ENCODE measurements around the gene GSK3B. TPM values are rescaled to one million over a fixed set of nuclear protein-coding genes. Genes with fewer than 3 reads are reported as not detected.

GSK3B gene
- total RNA-seq, 1 experiment from 2014 or later, result 56.6 TPM

GRCh38 chr3:119913021-119913420, 181.2 kb downstream of the GSK3B start:
- no peak for DNase-seq (ENCODE audit: low spot score)
- CTCF ChIA-PET, result no interaction called here
- Histone ChIP-seq H3K27me3 (replicated peaks; ENCODE audit: insufficient read depth, low read depth, low read length, poor library complexity) (no peaks in the 10 kb centered on the region), H3K4me1 (ENCODE audit: insufficient read depth, low read length, poor library complexity, severe bottlenecking) (no peaks in the 10 kb centered on the region), H3K4me3 (ENCODE audit: low read depth, low read length, poor library complexity, severe bottlenecking) (no peak overlapping the region), H3K9me3 (ENCODE audit: low read depth, low read length, poor library complexity, severe bottlenecking) (no peaks in the 10 kb centered on the region), H3K27ac (ENCODE audit: low read depth, low read length, poor library complexity, severe bottlenecking) (no peak overlapping the region), H3K36me3 (ENCODE audit: insufficient read depth, low read length, poor library complexity, severe bottlenecking) (peaks cover 8% of the 10 kb centered on the region)
- intact Hi-C loops (cut with micrococcal nuclease; ENCODE audit: unreplicated experiment), result no loop called here
- no TSS peak for BruUV-seq (replicated peaks)
- TF ChIP-seq CTCF (conservative IDR thresholded peaks at IDR 0.05; ENCODE audit: low read depth, low read length), result no peak
- no peak for TF ChIP-seq EZH2 (IDR thresholded peaks at IDR 0.05; ENCODE audit: borderline replicate concordance, low read depth, low read length, poor library complexity, severe bottlenecking)
- POLR2A ChIA-PET (ENCODE audit: low non-redundant PET), result no interaction called here

GRCh38 chr3:119912220-119912619, 182.0 kb downstream of the GSK3B start:
- CTCF ChIA-PET, result no interaction called here
- DNase-seq (ENCODE audit: low spot score), result no peak
- intact Hi-C loops (cut with micrococcal nuclease; ENCODE audit: unreplicated experiment), result no loop called here
- Histone ChIP-seq H3K4me1 (ENCODE audit: insufficient read depth, low read length, poor library complexity, severe bottlenecking) (no peaks in the 10 kb centered on the region), H3K27ac (ENCODE audit: low read depth, low read length, poor library complexity, severe bottlenecking) (no peak overlapping the region), H3K4me3 (ENCODE audit: low read depth, low read length, poor library complexity, severe bottlenecking) (no peak overlapping the region), H3K9me3 (ENCODE audit: low read depth, low read length, poor library complexity, severe bottlenecking) (no peaks in the 10 kb centered on the region), H3K36me3 (ENCODE audit: insufficient read depth, low read length, poor library complexity, severe bottlenecking) (peaks cover 8% of the 10 kb centered on the region), H3K27me3 (replicated peaks; ENCODE audit: insufficient read depth, low read depth, low read length, poor library complexity) (no peaks in the 10 kb centered on the region)
- TF ChIP-seq CTCF (conservative IDR thresholded peaks at IDR 0.05; ENCODE audit: low read depth, low read length) (no peak), EZH2 (IDR thresholded peaks at IDR 0.05; ENCODE audit: borderline replicate concordance, low read depth, low read length, poor library complexity, severe bottlenecking) (no peak)
- POLR2A ChIA-PET (ENCODE audit: low non-redundant PET), result no interaction called here
- no TSS peak for BruUV-seq (replicated peaks)

- CTCF ChIA-PET, result no interaction called here
- POLR2A ChIA-PET (ENCODE audit: low non-redundant PET), result no interaction called here
These were observed 182.5 kb downstream of the GSK3B start for GRCh38 chr3:119911748-119912147.

More at GRCh38 chr3:119911748-119912147, 182.5 kb downstream of the GSK3B start:
- intact Hi-C loops (cut with micrococcal nuclease; ENCODE audit: unreplicated experiment), result no loop called here
- Histone ChIP-seq H3K27me3 (replicated peaks; ENCODE audit: insufficient read depth, low read depth, low read length, poor library complexity) (no peaks in the 10 kb centered on the region), H3K36me3 (ENCODE audit: insufficient read depth, low read length, poor library complexity, severe bottlenecking) (peaks cover 8% of the 10 kb centered on the region), H3K4me1 (ENCODE audit: insufficient read depth, low read length, poor library complexity, severe bottlenecking) (no peaks in the 10 kb centered on the region), H3K27ac (ENCODE audit: low read depth, low read length, poor library complexity, severe bottlenecking) (no peak overlapping the region), H3K9me3 (ENCODE audit: low read depth, low read length, poor library complexity, severe bottlenecking) (no peaks in the 10 kb centered on the region), H3K4me3 (ENCODE audit: low read depth, low read length, poor library complexity, severe bottlenecking) (no peak overlapping the region)
- no peak for TF ChIP-seq CTCF (conservative IDR thresholded peaks at IDR 0.05; ENCODE audit: low read depth, low read length)
- no peak for TF ChIP-seq EZH2 (IDR thresholded peaks at IDR 0.05; ENCODE audit: borderline replicate concordance, low read depth, low read length, poor library complexity, severe bottlenecking)
- no TSS peak for BruUV-seq (replicated peaks)
- DNase-seq (ENCODE audit: low spot score), result no peak
